Panc1 (cell line): Measurements from ENCODE around the gene CD6. TPM values are rescaled to one million over a fixed set of nuclear protein-coding genes. Genes with fewer than 3 reads are reported as not detected.

Experiments
- ATAC-seq: fragments of 200-7000 bp; cut with Tn5 transposase; 2 replicates; pipeline ENCODE4 v1.9.1; 2020; ENCODE audit warnings: mild to moderate bottlenecking, moderate library complexity
- BruUV-seq: library from RNA; stranded (reverse); fragments of 400-500 nt; replicated peaks from 2 replicates; lab custom pipeline; 2021; lab: Mats Ljungman, UMichigan
- CTCF ChIA-PET: fragments of 300-600 bp; sonication (Branson Sonifier 250); formaldehyde crosslinking; loops from one replicate; lab custom pipeline; 2022; ENCODE audit warnings: antibody characterized with exemption; lab: Charles Lee
- POLR2A ChIA-PET: fragments of 300-600 bp; sonication (Branson Sonifier 250); formaldehyde crosslinking; loops from one replicate; lab custom pipeline; 2022; ENCODE audit warnings: antibody characterized with exemption; lab: Charles Lee
- DNase-seq: peaks from one replicate; pipeline ENCODE4 v3.0.0-alpha.2; 2010; ENCODE audit warnings: low read depth, low spot score
- H3K27ac ChIP-seq: 2 replicates; pipeline ENCODE4 v1.5.1; 2011; ENCODE audit warnings: mild to moderate bottlenecking, low read length, inconsistent platforms
- H3K27me3 ChIP-seq: fragments of 200-500 bp; sonication (Bioruptor generic); 2 replicates; pipeline ENCODE4 v1.6.0; 2014; ENCODE audit warnings: low read length, inconsistent platforms; ENCODE audit not compliant: control insufficient read depth, insufficient read depth
- H3K36me3 ChIP-seq: fragments of 200-500 bp; sonication (Bioruptor generic); 2 replicates; pipeline ENCODE4 v1.5.1; 2014; ENCODE audit warnings: inconsistent platforms, mild to moderate bottlenecking, low read length, moderate library complexity; ENCODE audit not compliant: control insufficient read depth, insufficient read depth
- H3K4me1 ChIP-seq: 2 replicates; pipeline ENCODE4 v1.5.1; 2011; ENCODE audit warnings: inconsistent platforms, mild to moderate bottlenecking, low read length, moderate library complexity; ENCODE audit not compliant: control insufficient read depth, insufficient read depth
- H3K4me3 ChIP-seq, 2 experiments: 2 replicates each; pipeline ENCODE4 v1.5.1; 2011 to 2012; ENCODE audit warnings: low read depth in 2 of 2, low read length in 2 of 2, mild to moderate bottlenecking in 2 of 2, inconsistent platforms in 1 of 2, moderate library complexity in 1 of 2
- H3K9me3 ChIP-seq: fragments of 200-500 bp; sonication (Bioruptor generic); 2 replicates; pipeline ENCODE4 v1.5.1; 2014; ENCODE audit warnings: low read depth, mild to moderate bottlenecking, inconsistent platforms, low read length, moderate library complexity; ENCODE audit not compliant: control insufficient read depth, insufficient read depth
- CTCF ChIP-seq: fragments of 450-650 bp; IDR thresholded peaks from 2 replicates; pipeline ENCODE4 v1.5.1; 2017; ENCODE audit warnings: mild to moderate bottlenecking
- POLR2AphosphoS5 ChIP-seq: IDR thresholded peaks from 2 replicates; pipeline ENCODE4 v1.6.1; 2012; ENCODE audit warnings: mild to moderate bottlenecking, low read depth, low read length, moderate library complexity
- REST ChIP-seq, 2 experiments: IDR thresholded peaks; 2 replicates each; pipeline ENCODE4 v1.6.1; 2011 to 2012; ENCODE audit warnings: low read depth in 2 of 2, control low read depth in 1 of 2, low read length in 1 of 2, mild to moderate bottlenecking in 1 of 2, moderate library complexity in 1 of 2; ENCODE audit not compliant: insufficient read depth in 1 of 2
- SIN3A ChIP-seq: IDR thresholded peaks from 2 replicates; pipeline ENCODE4 v1.6.1; 2012; ENCODE audit warnings: low read depth, mild to moderate bottlenecking, low read length, moderate library complexity, borderline replicate concordance; ENCODE audit not compliant: insufficient read depth
- TCF7L2 ChIP-seq: IDR thresholded peaks from 2 replicates; pipeline ENCODE4 v1.6.1; 2011; ENCODE audit warnings: mild to moderate bottlenecking, low read depth, low read length, inconsistent platforms
- in situ Hi-C: cut with HindIII; loops from 2 replicates; pipeline ENCODE4 v1.10.0; 2016; ENCODE audit warnings: low sequenced_read_pairs, low pct_unique_long_range_greater_than_20kb
- intact Hi-C: fragments of 100-400 bp; cut with micrococcal nuclease; formaldehyde crosslinking; loops from one replicate; pipeline ENCODE4 v1.10.0; 2022; ENCODE audit not compliant: unreplicated experiment
- total RNA-seq: library from RNA; stranded (reverse); gene quantifications from one replicate; pipeline ENCODE4 v1.2.1, GENCODE V29; 2021; ENCODE audit not compliant: unreplicated experiment

Gene CD6
- total RNA-seq, 1 experiment from 2014 or later = 1.1 TPM

GRCh38 chr11:60995798-60996197 is 24.3 kb downstream of the CD6 start:
- H3K27me3 ChIP-seq = 0 out of 2 replicates have a peak, but pooled peaks cover 2% of the 10 kb centered on the region
- ATAC-seq (no peak), DNase-seq (no peak)
- no peak overlapping the region for H3K27ac ChIP-seq
- H3K4me1 ChIP-seq = no peaks in the 10 kb centered on the region; the same call in 1 of the 2 replicates
- no peaks in the 10 kb centered on the region for H3K9me3 ChIP-seq
- BruUV-seq = no TSS peak
- in situ Hi-C loops (no loop called here), intact Hi-C loops (no loop called here)
- ChIA-PET CTCF (no interaction called here), POLR2A (no interaction called here)
- no peak overlapping the region for H3K4me3 ChIP-seq
- no peaks in the 10 kb centered on the region for H3K36me3 ChIP-seq
- TF ChIP-seq CTCF (no peak), SIN3A (no peak), TCF7L2 (no peak), REST (IDR thresholded peaks at IDR 0.05; ENCODE audit: insufficient read depth in 1 of 2, low read depth in 2 of 2, low read length in 1 of 2) (no peak), POLR2AphosphoS5 (no peak)

- ChIA-PET CTCF (no interaction called here), POLR2A (interaction anchor here (0.6 kb wide), 1 partner anchor 101 kb away, joined by 3 read pairs; no protein-coding TSS in a partner anchor)
- DNase-seq (no peak), ATAC-seq (no peak)
- intact Hi-C loops (no loop called here), in situ Hi-C loops (no loop called here)
- H3K9me3 ChIP-seq = no peaks in the 10 kb centered on the region
- no peak overlapping the region for H3K4me3 ChIP-seq
- TF ChIP-seq CTCF (no peak), REST (IDR thresholded peaks at IDR 0.05; ENCODE audit: insufficient read depth in 1 of 2, low read depth in 2 of 2, low read length in 1 of 2) (no peak), POLR2AphosphoS5 (no peak), TCF7L2 (no peak), SIN3A (no peak)
- no peak overlapping the region for H3K27ac ChIP-seq
- 0 out of 2 replicates have a peak, but pooled peaks cover 2% of the 10 kb centered on the region for H3K27me3 ChIP-seq
- BruUV-seq = no TSS peak
- H3K36me3 ChIP-seq = no peaks in the 10 kb centered on the region
- no peaks in the 10 kb centered on the region; the same call in 1 of the 2 replicates for H3K4me1 ChIP-seq
These were observed 25.1 kb downstream of the CD6 start for GRCh38 chr11:60996381-60997138.
